GM19467 (cell line): ENCODE measurements around the gene PRUNE2.

Experiments used
- ATAC-seq: cut with Tn5 transposase; IDR thresholded peaks from one replicate; pipeline ENCODE4 v1.9.1; 2021; ENCODE audit warnings: mild to moderate bottlenecking, moderate library complexity; ENCODE audit not compliant: unreplicated experiment

PRUNE2 gene

DNA sequence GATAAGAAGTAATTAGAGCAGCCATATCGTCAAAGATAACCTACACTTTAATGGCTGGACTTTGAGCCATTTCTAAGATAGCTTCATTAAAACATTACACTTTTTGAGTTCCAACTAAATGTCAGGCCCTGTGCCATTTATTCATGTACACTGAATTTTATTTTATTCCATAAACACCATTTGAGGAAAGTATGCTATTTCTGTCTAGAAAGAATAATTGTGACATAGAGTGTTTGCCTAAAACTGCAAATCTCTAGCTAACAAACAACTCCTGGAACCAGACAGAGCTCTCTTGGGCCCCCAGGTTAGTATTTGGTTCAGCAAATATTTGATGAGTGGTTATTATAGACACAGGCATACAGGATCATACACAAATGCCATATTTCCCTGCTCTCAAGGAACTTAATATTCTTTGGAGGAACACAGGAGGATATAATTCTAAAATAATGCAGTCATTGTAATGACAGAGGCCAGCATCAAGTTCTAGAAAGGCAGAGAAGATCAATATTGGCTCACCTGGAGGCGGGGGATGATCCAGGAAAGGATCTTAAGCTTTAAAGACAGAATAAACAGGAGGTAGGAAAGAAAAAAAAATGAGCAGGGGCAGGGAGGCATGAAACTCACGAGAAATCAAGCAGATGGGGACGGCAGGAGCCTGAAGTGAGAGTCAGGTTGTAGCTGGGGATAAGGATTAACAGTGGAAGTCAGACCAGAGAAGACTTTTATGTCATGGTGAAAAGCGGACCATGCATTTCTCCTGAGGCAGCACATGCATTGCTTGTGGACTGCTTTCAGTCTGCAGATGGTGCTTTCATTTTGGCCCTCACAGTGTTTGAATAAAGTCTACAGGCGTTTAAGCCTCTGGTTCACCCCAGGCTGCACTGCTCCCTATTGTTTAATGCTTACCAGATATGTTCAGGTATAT is 319.3 kb downstream of the PRUNE2 start:
- no peak for ATAC-seq

DNA sequence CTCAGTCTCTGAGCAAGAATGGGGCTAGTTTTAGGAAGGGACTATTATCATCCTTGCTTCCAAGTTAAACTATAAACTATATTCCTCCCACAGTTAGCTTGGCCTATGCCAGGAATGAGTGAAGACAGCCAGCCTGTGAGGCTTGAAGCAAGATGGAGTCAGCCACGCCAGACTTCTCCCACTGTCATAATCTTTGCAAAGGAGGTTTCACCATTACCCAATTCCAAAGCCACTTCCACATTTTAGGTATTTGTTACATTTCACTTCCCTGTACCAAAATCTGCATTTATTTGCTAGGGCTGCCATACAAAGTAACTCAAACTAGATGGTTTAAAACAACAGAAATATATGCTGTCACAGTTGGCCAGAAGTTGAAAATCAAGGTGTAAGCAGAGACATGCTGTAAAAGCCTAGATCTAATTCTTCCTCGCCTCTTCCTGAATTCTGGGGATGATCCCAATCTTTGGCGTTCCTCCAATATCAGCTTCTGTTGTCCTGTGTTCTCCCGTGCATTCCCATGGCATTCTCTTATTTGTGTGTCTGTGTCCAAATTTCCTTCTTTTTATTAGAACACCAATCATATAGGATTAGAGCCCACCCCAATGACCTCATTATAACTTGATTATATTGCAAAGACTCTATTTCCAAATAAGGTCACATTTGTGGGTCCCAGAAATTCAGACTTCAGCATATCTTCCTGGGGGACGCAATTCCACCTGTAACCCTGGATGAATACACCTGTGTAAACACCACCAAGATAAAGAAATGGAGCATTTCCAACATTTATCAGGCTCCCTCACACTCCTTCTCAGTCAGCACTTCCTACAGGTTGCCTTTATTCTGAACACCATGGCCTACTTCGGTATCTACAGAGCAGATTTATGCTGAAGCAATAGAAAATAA is 320.2 kb downstream of the PRUNE2 start:
- no peak for ATAC-seq

DNA sequence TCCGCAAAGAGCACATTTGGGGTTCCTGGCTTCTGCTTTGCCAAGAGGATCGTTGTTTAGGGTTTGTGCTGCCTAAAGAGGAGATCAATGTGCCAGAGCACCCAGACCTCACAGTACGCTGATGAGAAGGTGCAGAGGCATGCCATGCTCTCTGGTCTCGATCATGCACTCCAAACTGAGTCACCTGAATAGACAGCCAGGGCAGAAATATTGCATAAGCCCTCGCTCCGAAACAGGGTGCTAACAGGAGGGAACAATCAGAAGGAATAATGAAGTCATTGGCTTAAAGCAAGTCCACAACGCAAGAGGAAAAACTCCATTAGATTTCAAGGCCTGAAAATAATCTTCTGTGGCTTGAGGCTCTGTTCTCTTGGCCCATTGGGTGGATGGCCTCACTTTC is 322.7 kb downstream of the PRUNE2 start:
- ATAC-seq: no peak

DNA sequence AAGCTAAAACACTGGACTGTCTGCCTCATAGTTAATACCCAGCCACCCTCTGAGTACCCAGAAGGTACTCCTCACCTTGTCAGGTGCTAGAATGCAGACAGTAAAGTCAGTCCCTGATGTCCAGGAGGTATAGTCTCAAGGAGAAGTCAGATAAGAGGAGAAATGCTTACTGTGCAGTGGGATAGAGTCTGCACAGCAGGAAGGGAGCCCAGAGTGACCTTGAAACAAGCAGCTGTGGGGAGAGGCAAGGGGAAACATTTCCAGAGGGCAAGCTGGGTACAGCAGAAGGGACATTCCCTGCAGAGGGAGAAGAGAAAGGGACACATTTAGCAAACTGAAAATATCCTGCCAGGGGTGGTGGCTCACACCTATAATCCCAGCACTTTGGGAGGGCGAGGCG is 324.2 kb downstream of the PRUNE2 start:
- ATAC-seq: no peak

DNA sequence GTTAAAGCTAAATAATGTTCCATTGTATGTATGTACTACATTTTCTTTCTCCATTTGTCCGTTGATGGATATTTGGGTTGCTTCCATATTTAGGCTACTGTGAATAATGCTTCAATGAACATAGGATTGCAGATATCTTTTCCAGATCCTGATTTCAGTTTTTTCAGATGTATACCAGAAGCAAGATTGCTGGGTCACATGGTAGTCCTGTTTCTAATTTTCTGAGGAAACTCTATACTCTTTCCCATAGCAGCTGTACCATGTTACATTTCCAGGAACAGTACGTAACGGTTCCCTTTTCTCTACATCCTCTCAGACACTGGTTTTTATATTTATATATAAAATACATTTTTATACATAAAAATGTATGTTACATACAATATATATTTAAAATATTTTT is 325.1 kb downstream of the PRUNE2 start:
- ATAC-seq: no peak

DNA sequence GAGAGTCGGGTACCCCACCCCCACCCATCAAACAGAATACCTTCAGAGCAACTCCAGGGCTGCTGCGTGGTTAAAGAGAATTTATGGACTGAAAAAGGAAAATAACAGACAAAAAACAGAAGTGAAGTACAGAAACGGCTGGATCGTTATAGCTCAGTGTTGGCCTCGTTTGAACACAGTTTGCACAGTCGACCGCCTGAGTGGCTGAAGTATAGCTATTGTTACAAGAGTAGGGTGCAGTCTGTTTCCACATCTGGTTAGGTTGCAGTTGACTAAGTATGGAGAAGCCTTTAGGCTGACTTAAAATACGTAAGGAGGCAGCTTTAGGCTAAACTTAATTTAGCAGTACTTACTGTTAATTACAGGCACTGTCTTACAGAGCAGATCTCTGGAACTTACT is 325.7 kb downstream of the PRUNE2 start:
- ATAC-seq: no peak

DNA sequence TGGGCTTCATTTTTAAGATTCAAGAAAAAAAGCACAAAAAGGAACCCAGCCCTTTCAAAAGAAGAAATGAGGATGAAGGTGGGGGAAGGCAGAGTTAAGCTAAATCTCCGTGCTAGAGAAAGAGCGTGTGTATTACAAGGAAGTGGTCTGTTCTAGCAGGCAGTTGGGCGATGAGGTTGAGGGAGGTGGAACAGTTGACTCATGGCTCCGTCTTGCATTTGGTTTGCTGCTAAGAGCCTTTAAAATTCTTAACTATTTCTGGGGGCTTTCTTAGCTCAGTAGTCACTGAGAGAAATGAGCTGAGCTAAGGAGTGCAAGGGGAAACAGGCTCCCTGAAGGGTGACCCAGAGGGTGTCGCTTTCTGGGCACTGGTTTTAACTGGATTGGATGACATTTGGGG is 329.6 kb downstream of the PRUNE2 start:
- ATAC-seq: peak; percentile 47

DNA sequence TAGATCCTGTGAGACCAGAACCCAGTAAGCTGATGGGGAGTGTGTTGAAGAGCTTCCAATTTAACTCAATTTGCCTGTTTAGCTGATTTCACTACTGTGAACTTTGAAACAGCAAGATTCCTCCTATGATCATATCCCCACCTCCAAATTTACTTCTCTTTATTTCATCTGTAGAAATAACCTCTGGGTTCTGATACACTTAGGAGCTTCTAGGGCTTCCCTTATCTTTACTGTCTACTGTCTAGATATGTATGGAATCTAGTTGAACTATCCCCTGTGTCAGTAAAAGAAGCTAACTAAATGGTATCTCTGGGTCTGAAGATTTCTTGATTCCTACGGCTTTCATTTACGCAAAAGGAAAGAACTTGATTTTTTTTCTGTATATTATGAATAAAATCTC is 330.2 kb downstream of the PRUNE2 start:
- ATAC-seq: no peak

DNA sequence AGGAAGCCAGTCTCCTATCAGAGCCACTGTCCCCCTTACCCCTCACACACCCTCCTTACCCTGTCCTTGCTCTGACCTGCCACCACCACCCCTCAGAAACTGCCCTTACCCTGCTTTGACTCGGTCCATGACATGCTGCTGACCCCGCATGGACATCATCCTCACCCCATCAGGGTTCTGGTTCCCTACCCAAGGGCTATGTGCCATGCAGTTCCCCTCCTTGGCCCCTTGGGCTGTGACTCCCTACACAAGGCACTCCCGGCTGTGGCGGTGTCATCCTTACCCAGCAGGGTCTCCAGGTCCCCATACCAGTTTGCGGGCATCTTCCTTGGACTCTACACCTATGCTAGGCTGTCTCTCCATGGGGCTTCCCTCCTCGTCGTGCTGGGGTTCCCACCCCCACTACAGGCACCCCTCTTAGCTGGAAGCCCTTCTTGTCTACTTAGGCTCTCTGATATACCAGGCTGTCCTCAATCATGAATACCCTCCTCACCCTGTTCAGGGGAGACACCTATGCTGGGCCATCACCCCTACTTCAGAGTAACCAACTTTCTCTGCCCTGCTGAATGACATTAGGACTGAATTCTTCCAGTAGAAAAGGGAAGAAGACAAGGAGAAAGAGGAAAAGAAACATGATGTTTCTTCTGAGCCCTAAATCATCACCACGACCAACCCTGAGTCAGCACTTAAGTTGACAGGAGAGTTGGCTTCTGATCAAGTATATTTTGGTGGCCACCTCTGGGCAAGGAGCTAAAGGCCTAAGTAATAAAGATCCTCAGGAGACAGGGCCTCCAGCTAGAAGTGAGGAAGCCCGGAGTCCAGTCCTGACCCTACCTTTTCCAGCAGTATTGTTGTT is 331.8 kb downstream of the PRUNE2 start:
- ATAC-seq: no peak

DNA sequence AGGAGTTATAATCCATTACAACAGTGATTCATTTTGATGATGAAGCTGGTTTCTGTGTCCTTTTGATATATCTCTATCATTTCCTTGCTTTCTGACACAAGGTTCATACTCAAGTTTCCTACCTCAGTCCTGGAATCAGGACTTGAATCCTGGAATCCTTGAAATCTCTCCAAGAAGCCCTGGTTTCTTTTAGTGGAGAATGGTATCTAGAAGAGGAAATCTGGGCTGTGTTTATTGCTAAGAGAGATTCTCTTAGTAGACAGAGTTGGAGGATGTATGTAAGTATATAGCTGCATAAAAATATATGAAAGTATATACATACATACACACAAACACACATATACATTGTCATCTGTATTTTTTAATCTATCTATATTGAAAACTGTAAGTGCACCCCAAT is 332.5 kb downstream of the PRUNE2 start:
- no peak for ATAC-seq

DNA sequence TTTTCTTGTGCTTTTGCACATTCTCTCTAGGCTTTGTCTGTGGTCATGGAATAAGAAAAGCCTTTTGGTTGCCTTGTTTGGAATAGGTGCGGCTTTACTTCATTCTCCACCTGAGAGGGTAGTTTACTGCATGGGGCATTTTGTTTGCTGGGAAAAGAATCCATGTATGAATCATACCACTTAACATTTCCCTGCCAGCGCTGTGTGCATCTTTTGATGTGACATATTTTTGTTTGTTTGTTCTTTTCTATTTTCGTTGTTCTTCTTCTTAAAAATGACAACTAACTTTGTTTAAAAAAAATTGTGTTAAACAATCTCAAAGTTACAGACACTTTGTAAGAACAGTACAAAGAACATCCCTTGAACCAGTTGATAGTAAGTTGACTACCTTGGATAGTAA is 333.8 kb downstream of the PRUNE2 start:
- ATAC-seq: no peak

DNA sequence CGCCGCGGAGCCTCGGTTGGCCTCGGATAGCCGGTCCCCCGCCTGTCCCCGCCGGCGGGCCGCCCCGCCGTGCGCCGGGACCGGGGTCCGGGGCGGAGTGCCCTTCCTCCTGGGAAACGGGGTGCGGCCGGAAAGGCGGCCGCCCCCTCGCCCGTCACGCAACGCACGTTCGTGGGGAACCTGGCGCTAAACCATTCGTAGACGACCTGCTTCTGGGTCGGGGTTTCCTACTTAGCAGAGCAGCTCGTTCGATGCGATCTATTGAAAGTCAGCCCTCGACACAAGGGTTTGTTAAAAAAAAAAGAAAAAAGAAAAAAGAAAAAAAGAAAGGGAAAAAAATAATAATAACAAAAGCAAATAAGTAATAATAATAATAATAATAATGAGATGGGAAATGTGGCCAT is 334.2 kb downstream of the PRUNE2 start:
- ATAC-seq: no peak

DNA sequence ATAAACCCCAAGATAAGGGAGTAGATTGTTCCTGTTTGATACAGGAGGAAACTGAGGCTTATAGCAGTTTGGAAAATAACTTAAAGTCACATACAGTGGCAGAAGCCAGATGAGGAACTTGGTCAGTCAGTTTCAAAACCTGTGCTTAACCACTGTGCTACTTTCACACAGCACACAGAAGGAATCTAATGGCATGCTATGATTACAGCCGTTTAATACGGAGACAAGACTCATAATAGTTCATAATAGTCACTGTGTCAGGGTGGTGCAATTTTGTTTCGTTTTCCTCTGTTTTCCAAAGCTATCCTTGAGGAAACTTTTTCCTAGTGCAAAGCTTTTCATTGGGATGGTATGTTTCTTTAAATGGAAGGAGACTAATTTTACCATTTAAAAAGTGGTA is 334.6 kb downstream of the PRUNE2 start:
- peak; percentile 83 for ATAC-seq

DNA sequence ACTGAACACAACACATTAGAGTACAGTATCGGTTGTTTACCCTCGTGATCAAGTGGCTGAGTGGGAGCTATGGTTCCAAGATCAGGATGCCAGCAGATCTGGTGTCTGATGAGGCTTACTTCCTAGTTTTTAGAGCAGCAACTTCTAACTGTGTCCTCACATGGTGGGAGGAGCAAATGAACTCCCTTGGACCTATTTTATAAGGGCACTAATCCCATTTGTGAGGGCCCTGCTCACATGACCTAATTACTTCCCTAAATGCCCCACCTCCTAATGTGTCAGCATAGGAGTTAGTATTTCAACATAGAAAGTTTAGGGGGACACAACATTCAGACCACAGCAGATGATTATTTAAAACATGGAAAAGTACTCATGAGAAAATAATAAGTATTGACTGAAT is 335.1 kb downstream of the PRUNE2 start:
- no peak for ATAC-seq

DNA sequence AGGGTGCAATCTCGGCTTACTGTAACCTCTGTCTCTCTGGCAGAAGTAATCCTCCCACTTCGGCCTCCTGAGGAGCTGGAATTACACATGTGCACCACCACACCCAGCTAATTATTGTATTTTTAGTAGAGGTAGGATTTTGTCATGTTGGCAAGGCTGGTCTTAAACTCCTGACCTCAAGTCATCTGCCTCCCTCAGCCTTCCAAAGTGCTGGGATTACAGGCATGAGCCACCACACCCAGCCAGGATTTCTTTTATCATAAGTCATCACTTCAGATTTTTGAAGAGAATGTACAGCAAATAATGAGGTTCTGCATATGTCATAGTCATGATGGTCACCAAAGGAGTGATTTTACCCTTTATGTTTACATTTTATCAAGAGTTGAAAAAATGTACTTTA is 338.8 kb downstream of the PRUNE2 start:
- no peak for ATAC-seq

DNA sequence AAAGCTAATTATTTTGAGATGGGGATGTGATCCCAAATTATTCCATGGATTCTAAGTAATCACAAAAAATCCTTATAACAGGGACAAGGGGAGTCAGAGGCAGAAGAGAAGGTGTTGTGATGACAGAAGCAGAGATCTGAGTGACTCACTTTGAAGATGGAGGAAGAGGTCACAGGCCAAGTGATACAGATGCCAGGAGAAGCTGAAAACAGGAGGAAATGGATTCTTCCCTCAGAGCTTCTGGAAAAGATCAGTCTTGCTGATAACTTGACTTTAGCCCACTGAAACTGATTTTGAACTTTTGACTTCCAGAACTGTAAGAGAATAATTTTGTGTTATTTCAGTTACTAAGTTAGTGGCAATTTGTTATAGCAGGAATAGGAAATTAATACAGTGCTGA is 341.6 kb downstream of the PRUNE2 start:
- ATAC-seq: no peak

DNA sequence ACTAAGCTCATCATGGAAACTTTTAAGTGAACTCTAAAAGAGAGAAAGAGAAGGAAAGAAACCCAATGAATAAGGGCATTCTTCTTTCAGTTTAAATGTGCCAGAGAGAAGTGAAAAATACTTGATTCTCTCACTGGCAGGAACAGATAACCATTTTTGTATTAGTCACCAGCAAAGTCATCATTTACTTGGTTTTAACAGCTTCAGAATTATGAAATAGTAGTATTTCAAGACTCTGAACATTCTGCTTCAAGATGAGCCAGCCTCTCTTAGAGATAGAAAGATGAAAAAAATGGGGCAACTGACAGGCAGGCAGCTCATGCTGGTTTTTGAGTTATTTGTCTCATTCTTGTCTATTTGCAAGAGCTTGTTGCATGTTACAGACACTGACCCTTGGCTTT is 343.4 kb downstream of the PRUNE2 start:
- ATAC-seq: peak; percentile 72

DNA sequence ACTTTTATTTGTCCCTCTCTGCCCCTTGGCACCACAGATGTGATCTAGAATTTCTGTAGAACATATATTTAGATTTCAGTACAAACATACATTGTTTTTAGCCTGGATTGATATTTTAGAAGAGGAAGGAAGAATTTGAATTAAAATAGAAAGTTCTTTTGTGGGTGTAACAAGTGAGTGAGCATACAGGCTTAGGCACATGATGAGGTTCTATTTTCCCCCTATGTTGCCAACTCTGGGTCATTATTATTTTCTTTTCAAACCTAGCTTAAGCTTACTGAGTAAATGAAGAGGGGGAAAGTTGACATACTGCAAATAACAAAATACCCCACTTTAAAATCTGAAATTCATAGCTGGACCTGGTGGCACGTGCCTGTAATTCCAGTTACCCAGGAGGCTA is 344.0 kb downstream of the PRUNE2 start:
- ATAC-seq: no peak
